Fibroblast of lung (primary cell): Measurements from ENCODE around the gene C1QTNF5.

Experiments
- EZH2 ChIP-seq: IDR thresholded peaks from 2 replicates; pipeline ENCODE4 v1.5.1; 2012; ENCODE audit warnings: low read length, control low read depth, mild to moderate bottlenecking; ENCODE audit errors: missing control alignments
- TF ChIP-seq, protein P1 (sequence below), 2 donors: IDR thresholded peaks in 1 of 2; conservative IDR thresholded peaks in 1 of 2; 1 replicate in 1 of 2; 2 replicates in 1 of 2; pipeline ENCODE4 v1.5.1; 2011 to 2012; ENCODE audit warnings: low read length in 2 of 2, control low read depth in 1 of 2, inconsistent platforms in 1 of 2, low read depth in 1 of 2, mild to moderate bottlenecking in 1 of 2

DNA sequence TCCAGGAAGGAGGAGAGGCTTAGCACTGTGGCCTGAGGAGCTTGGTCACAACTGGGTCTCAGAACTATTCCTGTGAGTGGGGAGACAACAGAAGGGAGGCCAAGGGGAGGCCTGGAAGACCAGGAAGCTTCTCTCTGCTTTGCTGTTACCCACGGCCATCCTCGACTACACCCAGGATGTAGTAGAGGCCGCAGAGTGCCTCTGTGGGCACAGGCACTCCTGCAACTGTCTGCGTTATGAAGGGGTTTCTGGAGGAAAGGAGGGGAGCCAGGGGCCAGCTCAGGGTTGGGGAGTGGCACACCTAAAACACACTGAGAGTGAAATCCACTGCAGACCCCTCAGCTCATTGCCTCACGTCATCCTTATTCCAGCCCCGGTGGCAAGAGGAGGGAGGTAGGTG is 9.6 kb upstream of the C1QTNF5 start:
- TF ChIP-seq, protein P1, sequence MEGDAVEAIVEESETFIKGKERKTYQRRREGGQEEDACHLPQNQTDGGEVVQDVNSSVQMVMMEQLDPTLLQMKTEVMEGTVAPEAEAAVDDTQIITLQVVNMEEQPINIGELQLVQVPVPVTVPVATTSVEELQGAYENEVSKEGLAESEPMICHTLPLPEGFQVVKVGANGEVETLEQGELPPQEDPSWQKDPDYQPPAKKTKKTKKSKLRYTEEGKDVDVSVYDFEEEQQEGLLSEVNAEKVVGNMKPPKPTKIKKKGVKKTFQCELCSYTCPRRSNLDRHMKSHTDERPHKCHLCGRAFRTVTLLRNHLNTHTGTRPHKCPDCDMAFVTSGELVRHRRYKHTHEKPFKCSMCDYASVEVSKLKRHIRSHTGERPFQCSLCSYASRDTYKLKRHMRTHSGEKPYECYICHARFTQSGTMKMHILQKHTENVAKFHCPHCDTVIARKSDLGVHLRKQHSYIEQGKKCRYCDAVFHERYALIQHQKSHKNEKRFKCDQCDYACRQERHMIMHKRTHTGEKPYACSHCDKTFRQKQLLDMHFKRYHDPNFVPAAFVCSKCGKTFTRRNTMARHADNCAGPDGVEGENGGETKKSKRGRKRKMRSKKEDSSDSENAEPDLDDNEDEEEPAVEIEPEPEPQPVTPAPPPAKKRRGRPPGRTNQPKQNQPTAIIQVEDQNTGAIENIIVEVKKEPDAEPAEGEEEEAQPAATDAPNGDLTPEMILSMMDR (conservative IDR thresholded peaks at IDR 0.05 in 1 of 2, IDR thresholded peaks at IDR 0.05 in 1 of 2; ENCODE audit: low read depth in 1 of 2, low read length in 2 of 2), result no peak
- no peak for TF ChIP-seq EZH2
